ENCODE measurements around the gene FAM168B. TPM values are rescaled to one million over a fixed set of nuclear protein-coding genes. Genes with fewer than 3 reads are reported as not detected.

FAM168B gene
- polyA plus RNA-seq, 1 donor (not counting 4 experiments of a cell fraction or from before 2014, with no cell fraction given): 50.8 TPM

GRCh38 chr2:131058214-131058843 lies 34.9 kb downstream of the FAM168B start:
- H3K79me2 ChIP-seq (ENCODE audit: control insufficient read depth, insufficient read depth, low read length): peaks cover 86% of the 10 kb centered on the region
- H3K9ac ChIP-seq (ENCODE audit: control insufficient read depth, extremely low read depth, insufficient read depth, low read length): no peak overlapping the region
- H3K4me2 ChIP-seq (ENCODE audit: control insufficient read depth, extremely low read depth, insufficient read depth, low read depth, low read length): no peak overlapping the region
- peaks cover 27 to 28% of the 10 kb centered on the region in 2 experiments for H3K36me3 ChIP-seq (ENCODE audit: control insufficient read depth in 2 of 2, extremely low read depth in 1 of 2, insufficient read depth in 2 of 2, low read length in 2 of 2)
- no peak overlapping the region for H3K27ac ChIP-seq (ENCODE audit: control insufficient read depth, insufficient read depth, low read length)
- H3K9me3 ChIP-seq (ENCODE audit: control insufficient read depth, low read depth, low read length): no peaks in the 10 kb centered on the region
- FAIRE-seq (no peak), DNase-seq (ENCODE audit: low read depth, low spot score) (no peak)
- H3K4me1 ChIP-seq (ENCODE audit: control insufficient read depth, extremely low read depth, insufficient read depth, low read length): peaks cover 4% of the 10 kb centered on the region
- H2AFZ ChIP-seq (ENCODE audit: control insufficient read depth, low read length): no peak overlapping the region
- dilution Hi-C loops (cut with MboI; ENCODE audit: extremely low pct_ligation_motif_present, low sequenced_read_pairs): no loop called here
- no peak for TF ChIP-seq EZH2 (IDR thresholded peaks at IDR 0.05; ENCODE audit: low read length)
- no peak for TF ChIP-seq CTCF (optimal IDR thresholded peaks at IDR 0.05 in 1 of 3, IDR thresholded peaks at IDR 0.05 in 1 of 3, conservative IDR thresholded peaks at IDR 0.05 in 1 of 3; ENCODE audit: extremely low read depth in 1 of 3, insufficient read depth in 2 of 3, low read length in 3 of 3)
- no peaks in the 10 kb centered on the region for H3K27me3 ChIP-seq (ENCODE audit: control insufficient read depth, extremely low read depth, insufficient read depth, low read length)
- peaks cover 12% of the 10 kb centered on the region for H4K20me1 ChIP-seq (ENCODE audit: control insufficient read depth, extremely low read depth, insufficient read depth, low read length)
- no peaks in the 10 kb centered on the region for H3K9me1 ChIP-seq (ENCODE audit: control insufficient read depth, extremely low read depth, insufficient read depth, low read length)
- no peak overlapping the region for H3K4me3 ChIP-seq (ENCODE audit: control insufficient read depth in 2 of 3, extremely low read depth in 1 of 3, insufficient read depth in 2 of 3, low read depth in 1 of 3, low read length in 3 of 3)

DNA sequence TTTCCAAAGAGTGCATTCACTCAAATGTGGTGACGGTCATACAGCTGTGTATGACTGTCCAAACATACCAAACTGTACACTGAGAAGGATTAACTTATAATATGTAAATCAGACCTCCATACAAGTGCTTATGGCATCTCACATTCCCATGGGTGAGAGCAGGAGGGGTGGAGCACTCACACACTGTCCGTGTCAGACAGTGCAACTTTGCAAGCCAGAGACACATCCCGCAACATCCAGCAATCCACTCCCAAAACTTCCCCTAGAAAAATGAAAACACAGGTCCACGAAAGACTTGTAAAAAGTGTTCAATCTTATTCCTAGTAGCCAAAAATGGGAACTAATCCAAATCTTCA lies 36.4 kb downstream of the FAM168B start:
- H3K4me1 ChIP-seq (ENCODE audit: control insufficient read depth, extremely low read depth, insufficient read depth, low read length): peaks cover 2% of the 10 kb centered on the region
- no peak overlapping the region for H2AFZ ChIP-seq (ENCODE audit: control insufficient read depth, low read length)
- H3K79me2 ChIP-seq (ENCODE audit: control insufficient read depth, insufficient read depth, low read length): peaks cover 75% of the 10 kb centered on the region
- no peak overlapping the region for H3K4me3 ChIP-seq (ENCODE audit: control insufficient read depth in 2 of 3, extremely low read depth in 1 of 3, insufficient read depth in 2 of 3, low read depth in 1 of 3, low read length in 3 of 3)
- H3K9me1 ChIP-seq (ENCODE audit: control insufficient read depth, extremely low read depth, insufficient read depth, low read length): no peaks in the 10 kb centered on the region
- peaks cover 32 to 38% of the 10 kb centered on the region in 2 experiments for H3K36me3 ChIP-seq (ENCODE audit: control insufficient read depth in 2 of 2, extremely low read depth in 1 of 2, insufficient read depth in 2 of 2, low read length in 2 of 2)
- peaks cover 12% of the 10 kb centered on the region for H4K20me1 ChIP-seq (ENCODE audit: control insufficient read depth, extremely low read depth, insufficient read depth, low read length)
- dilution Hi-C loops (cut with MboI; ENCODE audit: extremely low pct_ligation_motif_present, low sequenced_read_pairs): no loop called here
- H3K27ac ChIP-seq (ENCODE audit: control insufficient read depth, insufficient read depth, low read length): no peak overlapping the region
- H3K4me2 ChIP-seq (ENCODE audit: control insufficient read depth, extremely low read depth, insufficient read depth, low read depth, low read length): no peak overlapping the region
- FAIRE-seq (no peak), DNase-seq (ENCODE audit: low read depth, low spot score) (no peak)
- H3K27me3 ChIP-seq (ENCODE audit: control insufficient read depth, extremely low read depth, insufficient read depth, low read length): no peaks in the 10 kb centered on the region
- no peaks in the 10 kb centered on the region for H3K9me3 ChIP-seq (ENCODE audit: control insufficient read depth, low read depth, low read length)
- no peak overlapping the region for H3K9ac ChIP-seq (ENCODE audit: control insufficient read depth, extremely low read depth, insufficient read depth, low read length)
- TF ChIP-seq CTCF (optimal IDR thresholded peaks at IDR 0.05 in 1 of 3, IDR thresholded peaks at IDR 0.05 in 1 of 3, conservative IDR thresholded peaks at IDR 0.05 in 1 of 3; ENCODE audit: extremely low read depth in 1 of 3, insufficient read depth in 2 of 3, low read length in 3 of 3) (no peak), EZH2 (IDR thresholded peaks at IDR 0.05; ENCODE audit: low read length) (no peak)

All from keratinocyte (primary cell).